HL-60 (cell line): ENCODE measurements around the gene PLCH2.

Source experiments
- CTCF ChIP-seq: IDR thresholded peaks from one replicate; pipeline ENCODE4 v1.5.1; 2011; ENCODE audit warnings: low read length, control low read depth, inconsistent platforms; ENCODE audit not compliant: insufficient read depth
- POLR2AphosphoS5 ChIP-seq: IDR thresholded peaks from 2 replicates; pipeline ENCODE4 v1.6.1; 2012; ENCODE audit warnings: low read depth

DNA sequence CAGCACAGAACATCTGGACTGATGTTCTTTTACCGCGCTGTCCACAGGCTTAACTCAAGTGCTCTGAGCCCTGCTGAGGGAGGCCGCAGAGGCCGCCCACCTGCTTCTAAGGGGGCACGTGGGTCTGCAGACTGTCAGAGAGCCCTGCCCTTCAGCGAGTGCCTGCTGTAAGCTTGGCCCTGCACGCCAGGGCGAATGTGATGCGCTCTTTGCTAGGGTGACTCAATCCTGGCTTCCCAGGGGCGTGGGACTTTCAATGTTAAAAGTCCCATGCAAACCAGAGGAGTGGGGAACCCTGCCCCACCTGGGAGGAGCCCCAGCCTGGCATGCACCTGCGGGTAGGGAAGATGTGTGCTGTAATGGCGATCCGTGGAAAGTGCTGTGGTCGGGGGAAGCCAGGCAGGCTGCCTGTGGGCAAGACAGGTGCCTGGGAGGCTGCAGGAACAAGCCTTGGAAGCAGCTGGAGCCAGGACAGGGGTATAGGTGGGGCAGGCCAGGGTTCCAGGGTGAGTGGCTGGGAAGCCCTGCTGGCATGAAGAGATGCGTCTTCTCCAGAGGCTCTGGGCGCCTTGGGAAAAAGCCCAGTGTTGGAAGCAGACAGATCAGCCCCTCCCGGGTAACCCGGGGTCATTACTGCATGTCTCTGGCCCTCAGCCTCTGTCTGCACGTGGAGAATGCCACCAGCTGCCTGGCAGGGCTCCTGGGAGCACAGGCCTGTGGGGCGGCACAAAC lies 50.9 kb downstream of the PLCH2 start:
- no peak for TF ChIP-seq POLR2AphosphoS5
- TF ChIP-seq CTCF, result no peak
